HG03439 (cell line): ENCODE measurements around the gene FABP3.
"Not testable (repeated sequence)": the region's sequence is repeated elsewhere in the genome, so short reads cannot be mapped to it uniquely, and the experiment has no call there.

Experiments
- ATAC-seq: cut with Tn5 transposase; IDR thresholded peaks from one replicate; pipeline ENCODE4 v1.9.1; 2021; ENCODE audit warnings: mild to moderate bottlenecking, moderate library complexity; ENCODE audit not compliant: unreplicated experiment

The FABP3 gene

GRCh38 chr1:31399976-31400375, 27.1 kb upstream of the FABP3 start:
- ATAC-seq = no peak

- no peak for ATAC-seq
Observed at GRCh38 chr1:31398246-31398645, 25.4 kb upstream of the FABP3 start.

- ATAC-seq = no peak
Observed at GRCh38 chr1:31397360-31398095, 24.7 kb upstream of the FABP3 start.

DNA sequence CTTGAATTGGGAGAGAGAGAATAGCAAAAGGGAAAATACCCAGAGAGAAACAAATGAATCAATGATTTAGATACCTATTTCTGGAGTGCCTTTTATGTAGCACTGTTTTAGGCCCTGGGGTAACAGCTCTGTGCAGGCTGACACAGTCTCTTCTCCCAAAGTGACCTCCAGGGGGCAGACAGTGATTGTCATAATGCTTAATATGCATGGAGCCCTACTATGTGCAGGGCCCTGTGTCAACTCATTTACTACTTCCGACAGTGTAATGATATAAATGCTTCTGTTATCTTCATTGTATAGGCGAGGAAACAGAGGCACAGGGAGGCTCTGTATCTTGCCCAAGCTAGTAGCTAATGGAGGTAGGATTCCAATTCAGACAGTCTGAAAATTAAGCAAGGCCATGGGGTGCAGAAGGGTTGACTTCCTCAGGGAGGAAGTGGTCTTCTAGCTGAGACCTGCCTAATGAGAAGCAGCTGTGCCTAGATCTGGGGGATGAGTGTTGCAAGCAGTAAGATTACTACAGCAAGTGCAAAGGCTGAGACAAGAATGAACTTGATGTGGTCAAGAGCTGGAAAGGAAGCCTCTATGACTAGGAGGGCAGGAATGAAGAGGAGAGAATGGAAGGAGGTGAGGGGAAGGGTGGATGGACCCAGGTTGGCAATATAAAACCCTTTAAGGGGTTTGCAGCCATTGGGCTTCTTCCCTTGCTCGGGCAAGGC, 23.9 kb upstream of the FABP3 start:
- no peak for ATAC-seq

- no peak for ATAC-seq
Observed at GRCh38 chr1:31394584-31395193, 21.8 kb upstream of the FABP3 start.

GRCh38 chr1:31393463-31393862, 20.6 kb upstream of the FABP3 start:
- ATAC-seq = no peak

DNA sequence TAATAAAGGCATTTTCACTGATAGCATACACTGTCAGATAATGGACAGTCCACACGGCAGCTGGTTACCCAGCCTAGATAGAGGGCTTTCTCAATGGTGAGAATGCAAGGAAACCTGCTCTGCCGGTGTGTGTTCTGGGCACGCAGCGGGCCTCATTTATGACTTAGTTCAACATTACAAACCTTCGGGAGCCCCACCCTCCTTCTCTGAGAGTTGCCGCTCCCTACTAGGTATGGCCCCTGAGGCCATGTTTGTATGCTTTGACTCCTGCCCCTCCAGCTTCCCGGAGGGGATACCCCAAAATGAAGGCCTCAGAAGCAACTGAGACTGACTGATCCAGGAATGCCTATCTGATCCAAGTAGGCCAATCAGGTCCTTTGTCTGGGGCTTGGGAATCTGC, 17.2 kb upstream of the FABP3 start:
- ATAC-seq = no peak

GRCh38 chr1:31389616-31390015, 16.7 kb upstream of the FABP3 start:
- no peak for ATAC-seq

GRCh38 chr1:31387612-31388011, 14.7 kb upstream of the FABP3 start:
- ATAC-seq = no peak

DNA sequence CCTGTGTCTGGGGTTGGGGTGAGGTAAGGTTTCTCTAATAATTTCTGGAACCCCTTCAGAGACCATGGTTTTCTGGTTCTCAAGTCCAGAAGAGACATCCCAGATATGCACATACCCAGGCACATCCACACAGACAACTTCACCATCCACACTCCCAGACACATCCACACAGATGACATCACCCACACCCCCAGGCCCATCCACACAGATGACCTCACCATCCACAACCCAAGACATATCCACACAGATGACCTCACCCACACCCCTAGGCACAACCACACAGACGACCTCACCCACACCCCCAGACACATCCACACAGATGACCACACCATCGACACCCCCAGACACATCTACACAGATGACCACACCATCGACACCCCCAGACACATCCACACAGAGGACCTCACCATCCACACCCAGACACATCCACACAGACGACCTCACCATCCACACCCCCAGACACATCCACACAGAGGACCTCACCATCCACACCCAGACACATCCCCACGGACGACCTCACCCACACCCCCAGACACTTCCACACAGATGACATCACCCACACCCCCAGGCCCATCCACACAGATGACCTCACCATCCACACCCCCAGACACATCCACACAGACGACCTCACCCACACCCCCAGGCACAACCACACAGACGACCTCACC, 13.8 kb upstream of the FABP3 start:
- ATAC-seq = not testable (repeated sequence)

DNA sequence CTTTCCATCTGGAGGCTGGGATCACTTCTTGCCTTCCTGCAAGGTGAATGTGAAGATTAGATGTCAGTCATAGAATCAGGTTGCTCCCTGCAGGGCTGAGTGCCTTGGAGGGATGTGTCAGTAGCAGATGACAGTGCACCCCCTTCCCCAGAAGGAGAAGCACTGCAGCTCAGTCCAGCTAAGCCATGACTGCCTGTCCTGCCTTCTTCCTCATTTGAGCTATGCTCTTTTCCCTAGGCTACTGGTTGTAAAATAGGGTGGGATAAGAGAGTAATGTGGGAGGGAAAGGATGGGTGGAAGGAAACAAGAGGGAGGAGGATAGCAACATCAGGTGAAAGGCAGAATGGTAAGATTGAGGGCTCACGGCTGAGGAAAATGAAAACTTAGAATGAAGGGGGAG, 11.1 kb upstream of the FABP3 start:
- ATAC-seq = no peak

GRCh38 chr1:31382379-31382989, 9.6 kb upstream of the FABP3 start:
- no peak for ATAC-seq

DNA sequence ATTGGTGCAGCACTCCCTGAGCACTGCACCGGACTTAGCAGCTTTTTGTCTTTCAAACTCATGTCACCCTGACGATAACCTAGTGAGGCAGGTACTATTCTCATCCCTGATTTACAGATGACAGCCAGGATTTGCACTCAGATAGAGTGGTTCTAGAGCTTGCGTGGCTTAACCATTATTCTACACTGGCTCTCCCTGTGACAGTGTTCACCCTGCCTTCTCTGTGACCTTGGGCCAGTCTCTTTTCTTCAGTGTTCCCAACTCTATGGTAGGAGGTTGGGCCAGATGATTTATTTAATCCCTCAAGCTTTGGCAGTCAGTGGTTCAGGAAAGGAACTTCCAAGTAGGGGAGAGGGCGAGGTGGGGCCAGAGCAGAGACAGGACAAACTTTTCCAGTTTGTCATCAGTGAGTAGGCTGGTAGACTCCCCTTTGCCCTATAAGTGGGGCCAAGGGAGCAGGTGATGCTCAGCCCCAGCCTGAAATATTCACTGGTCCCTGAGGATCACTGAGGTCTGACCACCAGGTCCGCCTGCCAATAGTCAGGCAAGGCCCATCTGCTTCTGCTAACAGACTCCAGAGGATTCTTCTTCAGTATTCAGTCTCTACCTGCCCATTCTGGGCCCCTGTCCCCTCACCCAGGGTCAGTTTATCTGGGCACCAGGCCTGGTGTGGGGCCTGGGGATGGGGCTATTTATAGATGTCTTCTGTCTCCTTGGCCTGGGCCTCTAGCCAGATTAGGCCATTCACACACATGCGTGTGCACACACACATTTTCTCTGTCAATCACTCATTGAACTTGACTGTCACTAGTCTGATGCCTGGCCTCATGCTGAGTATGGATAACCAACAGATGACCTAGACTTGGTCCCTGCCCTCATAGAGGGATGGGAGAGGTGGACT, 8.8 kb upstream of the FABP3 start:
- no peak for ATAC-seq

- no peak for ATAC-seq
Observed at GRCh38 chr1:31380181-31380580, 7.3 kb upstream of the FABP3 start.

GRCh38 chr1:31378001-31378400, 5.1 kb upstream of the FABP3 start:
- no peak for ATAC-seq

DNA sequence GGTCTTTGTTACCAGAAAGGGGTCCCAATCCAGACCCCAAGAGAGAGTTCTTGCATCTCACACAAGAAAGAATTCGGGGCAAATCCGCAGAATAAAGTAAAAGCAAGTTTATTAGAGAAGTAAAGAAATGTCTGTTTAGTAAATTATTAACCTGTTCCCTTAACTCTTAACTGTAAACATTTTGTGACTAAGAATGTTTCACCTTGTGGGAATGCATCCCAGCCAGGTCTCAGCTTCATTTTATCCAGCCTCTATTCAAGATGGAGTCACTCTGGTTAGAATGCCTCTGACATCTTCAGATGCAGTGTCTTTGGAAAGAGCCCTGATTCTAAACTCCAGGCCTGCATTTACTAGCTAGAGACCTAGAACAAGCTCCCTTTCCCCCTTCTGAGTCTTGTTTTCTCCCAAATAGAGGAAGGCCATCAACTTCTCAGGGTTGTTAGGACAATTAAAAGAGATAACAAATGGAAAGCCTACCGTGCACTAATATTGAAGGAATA, 4.5 kb upstream of the FABP3 start:
- ATAC-seq = no peak

GRCh38 chr1:31376375-31377134, 3.7 kb upstream of the FABP3 start:
- no peak for ATAC-seq

DNA sequence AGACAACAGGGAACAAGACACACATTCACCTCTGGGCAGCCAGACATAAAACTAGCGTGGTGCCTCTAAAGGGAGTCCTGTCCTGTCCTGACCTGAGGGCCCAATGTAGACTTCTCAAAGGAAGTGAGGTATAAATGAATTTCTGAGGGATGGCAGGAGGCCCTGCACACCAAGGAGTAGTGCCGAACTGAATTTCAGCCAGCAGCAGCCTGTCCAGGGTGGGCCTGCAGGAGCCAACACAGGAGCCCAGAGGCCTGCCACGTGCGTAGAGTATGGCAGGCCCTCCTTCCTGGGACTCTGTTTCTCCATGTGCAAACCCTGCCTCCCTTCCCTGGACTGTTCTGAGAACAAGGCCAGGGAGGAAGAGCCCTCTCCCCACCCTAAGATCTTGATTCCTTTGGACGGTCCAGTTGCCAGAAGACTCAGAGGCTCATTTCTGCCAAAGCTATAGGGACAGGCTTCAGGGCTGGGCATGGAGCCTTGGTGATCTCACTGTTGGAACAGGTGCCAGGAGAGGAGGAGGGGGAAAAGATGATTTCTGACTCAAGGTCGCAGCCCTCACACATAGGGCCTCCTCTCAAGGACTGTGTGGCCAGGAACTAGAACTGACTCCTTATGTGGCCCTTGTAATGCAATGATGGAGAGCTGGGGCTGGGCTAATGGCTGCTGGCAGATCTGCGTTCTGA, 1.8 kb upstream of the FABP3 start:
- no peak for ATAC-seq
